Right atrium auricular region (tissue), 2 donors: ENCODE results near the gene UBE3C. TPM values are rescaled to one million over a fixed set of nuclear protein-coding genes. Genes with fewer than 3 reads are reported as not detected.

Source experiments
- DNase-seq: peaks from one replicate; pipeline ENCODE4 v3.0.0-alpha.2; 2019; ENCODE audit warnings: low spot score
- H3K27ac ChIP-seq, 2 donors: fragments of 200-600 bp; sonication (generic); 1 replicate in 1 of 2; 2 replicates in 1 of 2; pipeline ENCODE4 v1.5.1; 2016 to 2019
- H3K27me3 ChIP-seq, 2 donors: fragments of 200-600 bp; sonication (generic); one replicate each; pipeline versions ENCODE4 v1.5.1 to v1.6.0; 2017 to 2019
- H3K36me3 ChIP-seq: fragments of 200-600 bp; sonication (generic); one replicate; pipeline ENCODE4 v1.5.1; 2016
- H3K4me1 ChIP-seq, 2 donors: fragments of 200-600 bp; sonication (generic); one replicate each; pipeline versions ENCODE4 v1.5.1 to v1.6.0; 2017 to 2019
- H3K4me3 ChIP-seq, 2 donors: fragments of 200-600 bp; sonication (generic); 1 replicate in 1 of 2; 2 replicates in 1 of 2; pipeline ENCODE4 v1.5.1; 2017 to 2019; ENCODE audit warnings: mild to moderate bottlenecking in 1 of 2, moderate library complexity in 1 of 2
- H3K9me3 ChIP-seq, 2 donors: fragments of 200-600 bp; sonication (generic); one replicate each; pipeline ENCODE4 v1.5.1; 2019
- total RNA-seq, 2 donors: library from RNA; depleted of rRNA; stranded (reverse); fragments of >200 nt; gene quantifications; one replicate each; pipeline ENCODE4 v1.1.0, GENCODE V29; 2016
- TF ChIP-seq, protein P1 (sequence below), 2 donors: fragments of 200-600 bp; sonication (generic); IDR thresholded peaks; one replicate each; pipeline ENCODE4 v1.5.1; 2019; ENCODE audit warnings: antibody characterized with exemption in 2 of 2

The UBE3C gene
- total RNA-seq, 2 donors from 2014 or later = 53.3 to 60.8 TPM

DNA sequence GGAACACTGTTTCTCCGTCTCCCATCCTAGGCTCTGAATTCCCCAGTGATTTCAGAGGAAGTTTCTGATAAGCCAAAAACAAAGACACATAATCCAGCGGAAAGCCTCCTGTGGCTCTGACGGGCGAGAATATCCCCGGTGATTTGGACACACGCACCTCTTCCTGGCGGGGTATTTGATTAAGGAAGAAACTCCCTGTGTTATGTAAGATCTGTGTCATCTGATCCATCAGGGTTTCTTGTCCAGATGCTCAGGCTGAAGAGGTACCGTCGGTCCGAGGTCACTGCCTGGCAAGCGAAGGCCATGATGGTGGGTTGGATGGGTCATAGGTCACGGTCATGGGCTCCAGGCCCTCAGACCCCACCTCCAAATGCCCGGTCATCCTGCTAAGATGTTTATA lies 158.5 kb downstream of the UBE3C start:
- TF ChIP-seq, protein P1, sequence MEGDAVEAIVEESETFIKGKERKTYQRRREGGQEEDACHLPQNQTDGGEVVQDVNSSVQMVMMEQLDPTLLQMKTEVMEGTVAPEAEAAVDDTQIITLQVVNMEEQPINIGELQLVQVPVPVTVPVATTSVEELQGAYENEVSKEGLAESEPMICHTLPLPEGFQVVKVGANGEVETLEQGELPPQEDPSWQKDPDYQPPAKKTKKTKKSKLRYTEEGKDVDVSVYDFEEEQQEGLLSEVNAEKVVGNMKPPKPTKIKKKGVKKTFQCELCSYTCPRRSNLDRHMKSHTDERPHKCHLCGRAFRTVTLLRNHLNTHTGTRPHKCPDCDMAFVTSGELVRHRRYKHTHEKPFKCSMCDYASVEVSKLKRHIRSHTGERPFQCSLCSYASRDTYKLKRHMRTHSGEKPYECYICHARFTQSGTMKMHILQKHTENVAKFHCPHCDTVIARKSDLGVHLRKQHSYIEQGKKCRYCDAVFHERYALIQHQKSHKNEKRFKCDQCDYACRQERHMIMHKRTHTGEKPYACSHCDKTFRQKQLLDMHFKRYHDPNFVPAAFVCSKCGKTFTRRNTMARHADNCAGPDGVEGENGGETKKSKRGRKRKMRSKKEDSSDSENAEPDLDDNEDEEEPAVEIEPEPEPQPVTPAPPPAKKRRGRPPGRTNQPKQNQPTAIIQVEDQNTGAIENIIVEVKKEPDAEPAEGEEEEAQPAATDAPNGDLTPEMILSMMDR (IDR thresholded peaks at IDR 0.05) = no peak
- no peaks in the 10 kb centered on the region for H3K9me3 ChIP-seq
- no peaks in the 10 kb centered on the region for H3K27me3 ChIP-seq
- H3K4me1 ChIP-seq = no peaks in the 10 kb centered on the region
- no peak overlapping the region for H3K4me3 ChIP-seq
- H3K36me3 ChIP-seq = no peaks in the 10 kb centered on the region
- H3K27ac ChIP-seq = no peak overlapping the region
- no peak for DNase-seq

DNA sequence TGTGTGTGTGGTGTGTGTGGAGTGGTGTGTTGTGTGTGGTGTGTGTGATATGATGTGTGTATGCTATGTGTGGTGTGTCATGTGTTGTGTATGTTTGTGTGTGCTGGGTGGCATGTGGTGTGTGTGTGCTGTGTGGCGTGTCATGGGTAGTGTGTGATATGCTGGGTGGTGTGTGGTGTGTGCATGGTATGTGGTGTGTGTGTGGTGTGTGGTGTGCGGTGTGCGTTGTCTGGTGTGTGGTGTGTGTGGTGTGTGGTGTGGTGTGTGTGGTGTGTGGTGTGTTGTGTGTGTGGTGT lies 160.5 kb downstream of the UBE3C start:
- no peak for DNase-seq
- H3K4me3 ChIP-seq = no peak overlapping the region
- no peaks in the 10 kb centered on the region for H3K36me3 ChIP-seq
- TF ChIP-seq, protein P1 (IDR thresholded peaks at IDR 0.05) = no peak
- H3K9me3 ChIP-seq = no peaks in the 10 kb centered on the region
- H3K27ac ChIP-seq = no peak overlapping the region
- H3K4me1 ChIP-seq = no peaks in the 10 kb centered on the region
- H3K27me3 ChIP-seq = no peaks in the 10 kb centered on the region

DNA sequence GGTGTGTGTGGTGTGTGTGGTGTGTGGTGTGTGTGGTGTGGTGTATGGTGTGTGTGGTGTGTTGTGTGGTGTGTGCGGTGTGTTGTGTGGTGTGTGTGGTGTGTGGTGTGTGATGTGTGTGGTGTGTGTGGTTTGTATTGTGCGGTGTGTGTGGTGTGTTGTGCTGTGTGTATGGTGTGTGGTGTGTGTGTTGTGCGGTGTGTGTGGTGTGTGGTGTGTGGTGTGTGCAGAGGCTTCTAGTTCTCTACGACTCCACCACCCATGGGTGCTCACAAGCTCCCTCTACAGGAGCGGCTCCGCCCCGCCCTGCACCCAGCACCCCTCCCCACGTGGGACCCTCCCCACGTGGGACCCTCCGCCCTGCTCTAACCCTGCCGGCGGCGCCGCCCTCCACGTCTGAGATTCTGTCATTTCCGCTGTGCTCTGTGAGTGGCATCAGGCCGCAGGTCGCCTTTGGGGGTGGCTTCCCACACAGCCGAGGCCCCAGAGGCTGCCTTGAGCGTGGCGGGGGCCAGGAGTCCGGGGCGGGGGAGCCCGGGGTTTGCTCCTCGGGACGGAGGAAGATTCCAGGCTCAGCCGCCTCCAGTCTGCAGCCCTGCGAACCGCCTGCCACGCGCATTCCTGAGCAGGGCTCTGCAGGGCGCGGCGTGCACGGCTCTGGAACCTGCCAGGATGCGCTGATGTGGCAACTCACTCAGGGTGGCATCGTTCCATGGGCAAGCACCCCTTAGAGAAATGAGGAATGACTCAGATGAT lies 161.1 kb downstream of the UBE3C start:
- H3K36me3 ChIP-seq = no peaks in the 10 kb centered on the region
- no peaks in the 10 kb centered on the region for H3K9me3 ChIP-seq
- no peak overlapping the region for H3K27ac ChIP-seq
- TF ChIP-seq, protein P1 (IDR thresholded peaks at IDR 0.05) = no peak
- H3K4me3 ChIP-seq = no peak overlapping the region
- no peaks in the 10 kb centered on the region for H3K27me3 ChIP-seq
- H3K4me1 ChIP-seq = no peaks in the 10 kb centered on the region
- DNase-seq = no peak

DNA sequence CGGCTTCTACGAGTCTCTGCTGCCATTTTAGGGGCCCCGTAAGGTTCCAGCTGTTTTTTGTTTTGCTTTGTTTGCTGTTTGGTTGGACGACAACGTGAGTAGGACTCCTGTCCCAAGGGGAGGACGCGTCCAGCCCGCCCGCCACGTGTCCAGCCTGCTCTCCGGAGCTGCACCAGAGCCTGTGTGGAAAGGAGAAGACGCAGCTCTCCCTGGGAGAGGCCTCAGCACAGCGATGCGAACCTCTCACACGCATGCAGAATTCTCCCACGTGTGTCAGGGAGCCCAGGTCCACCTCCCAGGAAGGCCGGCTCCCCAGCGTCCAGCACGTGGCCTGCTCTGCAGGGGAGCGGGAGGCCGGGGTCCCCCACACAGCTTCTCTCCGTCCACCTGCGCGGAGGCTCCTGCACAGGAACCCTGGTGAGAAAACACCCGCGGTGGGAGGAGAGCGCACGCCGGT lies 161.7 kb downstream of the UBE3C start:
- no peaks in the 10 kb centered on the region for H3K27me3 ChIP-seq
- TF ChIP-seq, protein P1 (IDR thresholded peaks at IDR 0.05) = no peak
- H3K27ac ChIP-seq = no peak overlapping the region
- H3K36me3 ChIP-seq = no peaks in the 10 kb centered on the region
- no peaks in the 10 kb centered on the region for H3K4me1 ChIP-seq
- H3K4me3 ChIP-seq = no peak overlapping the region
- no peak for DNase-seq
- no peaks in the 10 kb centered on the region for H3K9me3 ChIP-seq

DNA sequence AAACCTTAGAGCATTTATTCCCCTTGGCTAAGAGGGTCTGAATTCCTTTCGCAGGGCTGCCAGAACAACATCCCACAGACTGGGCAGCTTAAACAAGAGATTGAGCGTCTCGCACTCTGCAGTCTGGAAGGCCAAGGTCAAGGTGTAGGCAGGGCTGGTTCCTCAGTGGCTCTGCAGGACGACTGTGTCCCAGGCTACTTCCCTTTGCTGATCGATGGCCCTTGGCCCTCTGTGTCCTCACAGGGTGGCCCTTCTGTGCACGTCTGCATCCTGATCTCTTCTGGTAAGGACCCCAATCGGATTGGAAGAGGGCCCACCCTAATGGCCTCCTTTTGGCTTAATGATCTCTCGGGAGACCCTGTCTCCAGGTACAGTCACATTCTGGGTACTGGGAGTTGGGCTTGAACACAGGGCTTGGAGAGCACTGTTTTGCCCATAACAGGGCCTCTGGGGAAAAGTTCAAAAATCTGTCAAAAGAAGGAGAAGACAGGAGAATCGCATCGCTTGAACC lies 162.9 kb downstream of the UBE3C start:
- no peak overlapping the region for H3K4me3 ChIP-seq
- DNase-seq = no peak
- TF ChIP-seq, protein P1 (IDR thresholded peaks at IDR 0.05) = no peak
- H3K4me1 ChIP-seq = no peaks in the 10 kb centered on the region
- no peaks in the 10 kb centered on the region for H3K9me3 ChIP-seq
- H3K27ac ChIP-seq = no peak overlapping the region
- no peaks in the 10 kb centered on the region for H3K27me3 ChIP-seq
- H3K36me3 ChIP-seq = no peaks in the 10 kb centered on the region
